Natural killer cell treated with Interleukin-12 subunit alpha and Interleukin-12 subunit beta and Interleukin-15 and Interleukin-18, amount 100 ng/mL, for 72 hours (primary cell): ENCODE measurements around the gene CHMP6. TPM values are rescaled to one million over a fixed set of nuclear protein-coding genes. Genes with fewer than 3 reads are reported as not detected.

Experiments used
- ATAC-seq, 2 donors: fragments of 150-1000 bp; cut with Tn5 transposase in 1 of 2; sonication (Bioruptor Pico), chemical (Tn5 transposase) in 1 of 2; 2 replicates each; pipeline ENCODE4 v1.10.0; 2021
- DNase-seq: peaks from one replicate; pipeline ENCODE4 v3.0.0; 2022; ENCODE audit warnings: low spot score
- H3K27ac Mint-ChIP-seq, 2 donors: 1 replicate in 1 of 2; 2 replicates in 1 of 2; pipeline ENCODE4 v1.8.0; 2022; ENCODE audit warnings: mixed read lengths in 2 of 2, mild to moderate bottlenecking in 1 of 2, moderate library complexity in 1 of 2
- H3K27me3 Mint-ChIP-seq, 2 donors: 1 replicate in 1 of 2; 2 replicates in 1 of 2; pipeline ENCODE4 v1.8.0; 2022; ENCODE audit warnings: mixed read lengths in 2 of 2
- H3K36me3 Mint-ChIP-seq: one replicate; pipeline ENCODE4 v1.8.0; 2022; ENCODE audit warnings: mixed read lengths
- H3K4me1 Mint-ChIP-seq, 2 donors: 1 replicate in 1 of 2; 2 replicates in 1 of 2; pipeline ENCODE4 v1.8.0; 2022; ENCODE audit warnings: low read depth in 2 of 2, mixed read lengths in 2 of 2, mild to moderate bottlenecking in 1 of 2
- H3K4me3 Mint-ChIP-seq: one replicate; pipeline ENCODE4 v1.8.0; 2022; ENCODE audit warnings: mixed read lengths
- H3K9me3 Mint-ChIP-seq: 2 replicates; pipeline ENCODE4 v1.8.0; 2022; ENCODE audit warnings: mixed read lengths
- total RNA-seq, 2 donors: library from RNA; stranded (reverse); gene quantifications; one replicate each; pipeline ENCODE4 v1.2.3, GENCODE V29; 2022

CHMP6 gene
- total RNA-seq, 2 donors from 2014 or later = 33.1 to 43.7 TPM

GRCh38 chr17:81036197-81036941, 44.7 kb downstream of the CHMP6 start:
- DNase-seq = no peak
- peaks cover 6 to 7% of the 10 kb centered on the region in 2 donors for H3K4me1 Mint-ChIP-seq
- H3K4me3 Mint-ChIP-seq = peak overlapping the region; percentile 77
- ATAC-seq = no peak
- H3K9me3 Mint-ChIP-seq = no peaks in the 10 kb centered on the region
- H3K27me3 Mint-ChIP-seq = peaks cover 8 to 9% of the 10 kb centered on the region in 2 donors
- H3K27ac Mint-ChIP-seq = peak overlapping the region in 1 of 2 donors; percentile 59
- no peaks in the 10 kb centered on the region for H3K36me3 Mint-ChIP-seq

GRCh38 chr17:81037026-81037797, 45.6 kb downstream of the CHMP6 start:
- ATAC-seq (no peak), DNase-seq (no peak)
- Mint-ChIP-seq H3K27ac (no peak overlapping the region), H3K27me3 (peaks cover 8 to 9% of the 10 kb centered on the region in 2 donors), H3K9me3 (no peaks in the 10 kb centered on the region), H3K4me1 (peaks cover 6 to 7% of the 10 kb centered on the region in 2 donors), H3K36me3 (no peaks in the 10 kb centered on the region), H3K4me3 (peak overlapping the region; percentile 77)

GRCh38 chr17:81037798-81038733, 46.4 kb downstream of the CHMP6 start:
- Mint-ChIP-seq H3K4me1 (peaks cover 6% of the 10 kb centered on the region in 2 donors), H3K27me3 (peaks cover 8% of the 10 kb centered on the region in 2 donors), H3K4me3 (no peak overlapping the region), H3K36me3 (no peaks in the 10 kb centered on the region), H3K27ac (no peak overlapping the region), H3K9me3 (no peaks in the 10 kb centered on the region)
- ATAC-seq = no peak
- DNase-seq = no peak

- H3K36me3 Mint-ChIP-seq = no peaks in the 10 kb centered on the region
- no peak overlapping the region for H3K27ac Mint-ChIP-seq
- DNase-seq (no peak), ATAC-seq (no peak)
- no peaks in the 10 kb centered on the region for H3K9me3 Mint-ChIP-seq
- peaks cover 1 to 3% of the 10 kb centered on the region in 2 donors for H3K4me1 Mint-ChIP-seq
- H3K4me3 Mint-ChIP-seq = no peak overlapping the region
- peaks cover 4 to 8% of the 10 kb centered on the region in 2 donors for H3K27me3 Mint-ChIP-seq
These were observed 47.5 kb downstream of the CHMP6 start for GRCh38 chr17:81039096-81039495.

GRCh38 chr17:81039854-81040758, 48.5 kb downstream of the CHMP6 start:
- ATAC-seq (no peak), DNase-seq (no peak)
- H3K36me3 Mint-ChIP-seq = no peaks in the 10 kb centered on the region
- H3K4me3 Mint-ChIP-seq = no peak overlapping the region
- no peak overlapping the region for H3K27ac Mint-ChIP-seq
- H3K9me3 Mint-ChIP-seq = no peaks in the 10 kb centered on the region
- H3K27me3 Mint-ChIP-seq = peaks cover 4 to 8% of the 10 kb centered on the region in 2 donors
- H3K4me1 Mint-ChIP-seq = peaks cover 0 to 9% of the 10 kb centered on the region in 2 donors

GRCh38 chr17:81040791-81041337, 49.2 kb downstream of the CHMP6 start:
- no peaks in the 10 kb centered on the region for H3K36me3 Mint-ChIP-seq
- ATAC-seq = peak in 1 of 2 donors; percentile 18
- DNase-seq = no peak
- peaks cover 4 to 8% of the 10 kb centered on the region in 2 donors for H3K27me3 Mint-ChIP-seq
- peaks cover 0 to 9% of the 10 kb centered on the region in 2 donors for H3K4me1 Mint-ChIP-seq
- no peak overlapping the region for H3K27ac Mint-ChIP-seq
- H3K4me3 Mint-ChIP-seq = no peak overlapping the region
- no peaks in the 10 kb centered on the region for H3K9me3 Mint-ChIP-seq

GRCh38 chr17:81042606-81043005, 51.0 kb downstream of the CHMP6 start:
- no peaks in the 10 kb centered on the region for H3K9me3 Mint-ChIP-seq
- peaks cover 0 to 13% of the 10 kb centered on the region in 2 donors for H3K4me1 Mint-ChIP-seq
- H3K27me3 Mint-ChIP-seq = no peaks in the 10 kb centered on the region
- ATAC-seq = no peak
- H3K36me3 Mint-ChIP-seq = no peaks in the 10 kb centered on the region
- no peak overlapping the region for H3K27ac Mint-ChIP-seq
- H3K4me3 Mint-ChIP-seq = no peak overlapping the region
- DNase-seq = no peak

GRCh38 chr17:81043319-81043724, 51.7 kb downstream of the CHMP6 start:
- no peaks in the 10 kb centered on the region for H3K9me3 Mint-ChIP-seq

GRCh38 chr17:81043725-81044427, 52.2 kb downstream of the CHMP6 start:
- Mint-ChIP-seq H3K4me1 (peaks cover 0 to 12% of the 10 kb centered on the region in 2 donors), H3K4me3 (no peak overlapping the region), H3K27ac (no peak overlapping the region), H3K36me3 (no peaks in the 10 kb centered on the region), H3K27me3 (no peaks in the 10 kb centered on the region), H3K9me3 (no peaks in the 10 kb centered on the region)
- DNase-seq = no peak
- ATAC-seq = no peak

More at GRCh38 chr17:81043319-81043724, 51.7 kb downstream of the CHMP6 start:
- no peak overlapping the region for H3K27ac Mint-ChIP-seq
- no peaks in the 10 kb centered on the region for H3K27me3 Mint-ChIP-seq
- H3K36me3 Mint-ChIP-seq = no peaks in the 10 kb centered on the region
- H3K4me3 Mint-ChIP-seq = no peak overlapping the region
- peaks cover 0 to 10% of the 10 kb centered on the region in 2 donors for H3K4me1 Mint-ChIP-seq
- DNase-seq (no peak), ATAC-seq (no peak)

GRCh38 chr17:81044428-81044763, 52.8 kb downstream of the CHMP6 start:
- ATAC-seq (no peak), DNase-seq (no peak)
- Mint-ChIP-seq H3K4me3 (no peak overlapping the region), H3K9me3 (no peaks in the 10 kb centered on the region), H3K36me3 (no peaks in the 10 kb centered on the region), H3K27me3 (no peaks in the 10 kb centered on the region), H3K4me1 (peaks cover 3 to 17% of the 10 kb centered on the region in 2 donors), H3K27ac (no peak overlapping the region)

- no peak for DNase-seq
- no peak for ATAC-seq
- peaks cover 5 to 21% of the 10 kb centered on the region in 2 donors for H3K4me1 Mint-ChIP-seq
- no peaks in the 10 kb centered on the region for H3K36me3 Mint-ChIP-seq
- H3K27me3 Mint-ChIP-seq = no peaks in the 10 kb centered on the region
- H3K4me3 Mint-ChIP-seq = no peak overlapping the region
- H3K9me3 Mint-ChIP-seq = no peaks in the 10 kb centered on the region
- no peak overlapping the region for H3K27ac Mint-ChIP-seq
These were observed 53.3 kb downstream of the CHMP6 start for GRCh38 chr17:81044764-81045589.
